Activated T-cell treated with anti-CD3 and anti-CD28 coated beads, Interleukin-2, amount 50 U/mL, for 72 hours (primary cell): ENCODE data around the gene BLVRB. TPM values are rescaled to one million over a fixed set of nuclear protein-coding genes. Genes with fewer than 3 reads are reported as not detected.
A peak's percentile ranks its signal among the peaks of the same experiment; 100 is the strongest.
"Not testable (repeated sequence)": the region's sequence is repeated elsewhere in the genome, so short reads cannot be mapped to it uniquely, and the experiment has no call there.

Source experiments
- ATAC-seq, 2 donors: fragments of 150-1000 bp; cut with Tn5 transposase; replicated peaks in 1 of 2; 2 replicates each; pipeline ENCODE4 v1.10.0; 2021; ENCODE audit warnings: moderate library complexity in 2 of 2, mild to moderate bottlenecking in 1 of 2
- DNase-seq, 2 donors: peaks; one replicate each; pipeline ENCODE4 v3.0.0; 2021 to 2022; ENCODE audit warnings: mixed read lengths in 1 of 2
- H3K27ac Mint-ChIP-seq: one replicate; pipeline ENCODE4 v1.8.0; 2022; ENCODE audit warnings: mild to moderate bottlenecking, moderate library complexity, mixed read lengths
- H3K27me3 Mint-ChIP-seq: one replicate; pipeline ENCODE4 v1.8.0; 2022; ENCODE audit warnings: low read depth, mixed read lengths
- H3K36me3 Mint-ChIP-seq, 2 donors: one replicate each; pipeline ENCODE4 v1.8.0; 2022; ENCODE audit warnings: mixed read lengths in 2 of 2, mild to moderate bottlenecking in 1 of 2; ENCODE audit not compliant: insufficient read depth in 2 of 2
- H3K4me1 Mint-ChIP-seq: one replicate; pipeline ENCODE4 v1.8.0; 2022; ENCODE audit warnings: low read depth, mixed read lengths
- H3K4me3 Mint-ChIP-seq, 2 donors: one replicate each; pipeline ENCODE4 v1.8.0; 2022; ENCODE audit warnings: mild to moderate bottlenecking in 2 of 2, mixed read lengths in 2 of 2, moderate library complexity in 2 of 2
- H3K9me3 Mint-ChIP-seq, 2 donors: one replicate each; pipeline ENCODE4 v1.8.0; 2022; ENCODE audit warnings: mixed read lengths in 2 of 2
- total RNA-seq, 2 donors: library from RNA; stranded (reverse); gene quantifications; one replicate each; pipeline ENCODE4 v1.2.3, GENCODE V29; 2022

The BLVRB gene
- total RNA-seq, 2 donors from 2014 or later: 40.7 to 51.0 TPM

DNA sequence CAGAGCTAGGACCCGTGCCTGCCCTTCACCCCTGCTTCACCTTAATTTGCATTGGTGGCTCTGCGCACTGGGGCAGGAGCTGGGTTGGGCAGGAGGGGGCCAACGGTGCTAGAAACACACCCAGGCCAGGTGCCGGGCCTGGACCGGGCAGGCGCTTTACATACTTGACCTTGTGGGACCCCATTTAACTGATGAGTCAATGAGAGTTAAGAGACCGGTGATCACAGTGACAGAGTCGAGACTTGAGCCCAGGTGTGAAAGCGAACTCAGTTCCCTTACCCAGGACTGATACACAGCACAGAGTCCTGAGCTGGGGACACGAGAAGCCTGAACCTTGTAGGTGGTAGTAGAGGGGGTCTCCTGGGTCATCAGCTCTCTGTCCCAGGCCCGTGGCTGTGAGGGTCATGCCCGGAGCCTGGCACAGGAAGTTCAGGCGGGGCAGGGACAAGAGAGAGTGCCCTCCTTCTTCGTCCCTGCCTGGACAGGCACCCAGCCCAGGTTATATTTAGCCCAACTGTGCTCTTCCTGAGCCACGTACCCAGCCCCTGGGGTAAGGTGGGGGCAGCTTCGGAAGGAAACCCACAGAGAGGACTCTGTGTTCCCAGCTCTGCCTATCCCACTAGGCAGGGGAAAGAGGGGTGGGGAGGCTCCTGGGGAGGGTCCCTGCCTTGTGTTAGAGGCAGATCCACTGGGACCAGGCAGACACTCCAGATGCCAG, 54.3 kb downstream of the BLVRB start:
- DNase-seq: no peak
- H3K4me1 Mint-ChIP-seq: peaks cover 8% of the 10 kb centered on the region
- no peak overlapping the region for H3K27ac Mint-ChIP-seq
- no peak for ATAC-seq
- no peaks in the 10 kb centered on the region for H3K27me3 Mint-ChIP-seq
- H3K36me3 Mint-ChIP-seq: no peaks in the 10 kb centered on the region
- H3K4me3 Mint-ChIP-seq: no peak overlapping the region
- H3K9me3 Mint-ChIP-seq: no peaks in the 10 kb centered on the region

DNA sequence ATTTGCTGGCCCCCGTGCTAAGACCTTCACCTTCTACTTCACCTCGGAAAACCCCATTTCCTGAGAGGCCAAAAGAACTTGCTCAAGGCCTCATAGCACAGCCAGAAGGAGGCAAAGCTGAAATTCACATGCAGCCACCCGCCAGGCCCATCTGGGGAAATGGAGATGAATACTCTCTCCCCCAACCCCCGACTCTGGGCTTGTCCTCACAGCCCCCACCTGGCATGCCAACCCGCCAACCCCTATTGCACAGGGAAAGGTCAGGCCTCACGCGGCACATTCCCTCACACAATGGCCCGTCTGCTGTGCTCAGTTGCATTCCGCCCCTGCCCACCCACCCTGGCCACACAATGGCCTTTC, 55.5 kb downstream of the BLVRB start:
- Mint-ChIP-seq H3K4me1 (peaks cover 8% of the 10 kb centered on the region), H3K27me3 (no peaks in the 10 kb centered on the region), H3K4me3 (no peak overlapping the region), H3K9me3 (no peaks in the 10 kb centered on the region), H3K27ac (no peak overlapping the region), H3K36me3 (no peaks in the 10 kb centered on the region)
- DNase-seq: no peak
- no peak for ATAC-seq

- ATAC-seq, H3K4me3 Mint-ChIP-seq, DNase-seq, H3K27ac Mint-ChIP-seq, H3K9me3 Mint-ChIP-seq, H3K27me3 Mint-ChIP-seq, H3K36me3 Mint-ChIP-seq: not testable (repeated sequence)
- peaks cover 18% of the 10 kb centered on the region for H3K4me1 Mint-ChIP-seq
These were observed 57.0 kb downstream of the BLVRB start for GRCh38 chr19:40408598-40408925.

GRCh38 chr19:40407714-40408597, 57.6 kb downstream of the BLVRB start:
- Mint-ChIP-seq H3K27me3 (no peaks in the 10 kb centered on the region), H3K4me1 (peaks cover 24% of the 10 kb centered on the region), H3K36me3 (no peaks in the 10 kb centered on the region), H3K4me3 (no peak overlapping the region), H3K27ac (no peak overlapping the region), H3K9me3 (no peaks in the 10 kb centered on the region)
- ATAC-seq: no peak
- no peak for DNase-seq

- no peaks in the 10 kb centered on the region for H3K36me3 Mint-ChIP-seq
- ATAC-seq (peak; percentile 67 to 75), DNase-seq (peak; percentile 90)
- no peaks in the 10 kb centered on the region for H3K27me3 Mint-ChIP-seq
- peak overlapping the region; percentile 89 to 91 for H3K4me3 Mint-ChIP-seq
- no peaks in the 10 kb centered on the region for H3K9me3 Mint-ChIP-seq
- no peak overlapping the region for H3K27ac Mint-ChIP-seq
- peaks cover 39% of the 10 kb centered on the region for H3K4me1 Mint-ChIP-seq
These were observed 62.1 kb downstream of the BLVRB start for GRCh38 chr19:40403262-40403984.

GRCh38 chr19:40400559-40400958, 65.0 kb downstream of the BLVRB start:
- no peak for ATAC-seq
- H3K27ac Mint-ChIP-seq: no peak overlapping the region
- no peak for DNase-seq
- H3K9me3 Mint-ChIP-seq: no peaks in the 10 kb centered on the region
- H3K36me3 Mint-ChIP-seq: no peaks in the 10 kb centered on the region
- H3K4me3 Mint-ChIP-seq: no peak overlapping the region
- H3K27me3 Mint-ChIP-seq: no peaks in the 10 kb centered on the region
- H3K4me1 Mint-ChIP-seq: peaks cover 30% of the 10 kb centered on the region

DNA sequence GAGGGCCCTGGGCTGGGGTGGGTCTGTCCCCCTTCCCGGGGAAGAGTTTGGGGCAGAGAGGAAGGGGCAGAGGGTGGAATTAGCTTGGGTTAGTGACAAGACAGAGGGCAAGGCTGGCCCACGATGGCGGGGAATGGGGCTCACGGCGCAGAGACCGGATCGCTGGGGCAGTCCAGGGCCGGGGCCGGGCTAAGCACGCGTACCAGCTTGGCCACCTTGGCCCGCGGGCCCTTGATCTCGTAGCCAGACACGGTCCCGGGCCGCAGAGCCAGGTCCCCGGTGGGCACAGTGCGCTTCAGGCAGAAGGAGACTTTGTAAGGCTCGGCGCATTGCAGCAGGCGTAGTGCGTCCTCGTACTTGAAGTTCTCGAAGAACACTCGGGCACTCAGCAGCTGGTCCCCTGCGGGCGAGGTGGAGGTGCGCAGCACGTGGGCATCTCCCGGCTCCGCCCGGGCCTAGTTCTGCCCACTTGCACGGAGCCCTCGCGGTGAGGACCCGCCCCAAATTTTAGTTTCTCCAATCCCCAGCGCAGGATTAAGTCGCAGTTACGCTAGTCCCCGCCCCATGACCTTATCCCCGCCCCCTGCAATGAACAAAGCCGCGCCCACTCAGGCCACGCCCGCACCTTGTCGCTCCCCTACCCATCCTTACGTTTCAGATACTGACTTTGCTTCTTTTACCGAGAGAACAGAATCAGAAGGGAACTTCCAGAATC, 67.0 kb downstream of the BLVRB start:
- ATAC-seq (peak; percentile 76 to 84), DNase-seq (peak; percentile 63 to 75)
- no peaks in the 10 kb centered on the region for H3K9me3 Mint-ChIP-seq
- H3K27me3 Mint-ChIP-seq: no peaks in the 10 kb centered on the region
- no peaks in the 10 kb centered on the region for H3K36me3 Mint-ChIP-seq
- H3K4me3 Mint-ChIP-seq: peak overlapping the region in 1 of 2 donors; percentile 14
- no peak overlapping the region for H3K27ac Mint-ChIP-seq
- H3K4me1 Mint-ChIP-seq: peaks cover 21% of the 10 kb centered on the region

Other genes with a start within 250 kb of the BLVRB start
- not detected for gene TTC9B, start 247.4 kb downstream of the BLVRB start, total RNA-seq
- gene CCNP, start 239.1 kb downstream of the BLVRB start, total RNA-seq: 1 to 10 TPM in 1 of 2 donors, under 1 TPM in 1; 0.81 to 1.2 TPM
- 100 to 1,000 TPM; 190 to 197 TPM for gene AKT2, start 180.4 kb downstream of the BLVRB start, total RNA-seq
- gene C19orf47, start 117.3 kb downstream of the BLVRB start, total RNA-seq: 10 to 100 TPM; 20.7 to 24.8 TPM
- 100 to 1,000 TPM in 1 of 2 donors, 10 to 100 TPM in 1; 99.8 to 102 TPM for gene PLD3, start 117.0 kb downstream of the BLVRB start, total RNA-seq
- gene HIPK4, start 75.6 kb downstream of the BLVRB start, total RNA-seq: under 1 TPM in 1 of 2 donors, not detected in 1; 0.12 TPM
- gene PRX, start 52.4 kb downstream of the BLVRB start, total RNA-seq: 1 to 10 TPM; 3.4 to 3.7 TPM
- gene SERTAD1, start 39.8 kb downstream of the BLVRB start, total RNA-seq: 10 to 100 TPM; 12.9 to 16.9 TPM
- gene SERTAD3, start 21.4 kb downstream of the BLVRB start, total RNA-seq: 10 to 100 TPM; 12.6 to 16.3 TPM
- gene SPTBN4, start 1.3 kb upstream of the BLVRB start, total RNA-seq: 1 to 10 TPM; 2.2 to 4.8 TPM
- 100 to 1,000 TPM; 145 to 152 TPM for gene SHKBP1, start 111.1 kb upstream of the BLVRB start, total RNA-seq
- 100 to 1,000 TPM; 164 to 195 TPM for gene LTBP4, start 135.6 kb upstream of the BLVRB start, total RNA-seq
- gene NUMBL, start 224.9 kb upstream of the BLVRB start, total RNA-seq: 10 to 100 TPM; 16.1 to 18.6 TPM